ENCODE results near the gene TBC1D10B.

TBC1D10B gene

GRCh38 chr16:30370456-30371247, at the start of gene TBC1D10B:
Gene TBC1D10B (minus strand): TSS chr16:30370494. CDS start chr16:30370183, 311 bp downstream.
- peak; percentile 100 for DNase-seq

GRCh38 chr16:30418350-30419181, 48.3 kb upstream of the TBC1D10B start:
- no peak for DNase-seq

GRCh38 chr16:30417529-30418349, 47.4 kb upstream of the TBC1D10B start:
- peak; percentile 96 for DNase-seq

- DNase-seq, result no peak
Observed at GRCh38 chr16:30416624-30417528, 46.6 kb upstream of the TBC1D10B start.

GRCh38 chr16:30416047-30416603, 45.8 kb upstream of the TBC1D10B start:
- DNase-seq, result no peak

- DNase-seq, result no peak
Observed at GRCh38 chr16:30414159-30414558, 43.9 kb upstream of the TBC1D10B start.

- DNase-seq, result no peak
Observed at GRCh38 chr16:30413112-30413806, 43.0 kb upstream of the TBC1D10B start.

- DNase-seq, result peak; percentile 67
Observed at GRCh38 chr16:30409125-30410060, 39.1 kb upstream of the TBC1D10B start.

GRCh38 chr16:30407804-30408534, 37.7 kb upstream of the TBC1D10B start:
- no peak for DNase-seq

- DNase-seq, result peak; percentile 79
Observed at GRCh38 chr16:30407102-30407803, 37.0 kb upstream of the TBC1D10B start, which contains the start of gene ZNF771. Gene ZNF771 (plus strand): TSS chr16:30407606. CDS start chr16:30408054, 448 bp downstream.

GRCh38 chr16:30406795-30407101, 36.5 kb upstream of the TBC1D10B start:
- no peak for DNase-seq

- DNase-seq, result peak; percentile 51
Observed at GRCh38 chr16:30401768-30402425, 31.6 kb upstream of the TBC1D10B start.

GRCh38 chr16:30399435-30400186, 29.3 kb upstream of the TBC1D10B start:
- no peak for DNase-seq

- DNase-seq, result no peak
Observed at GRCh38 chr16:30398661-30399434, 28.6 kb upstream of the TBC1D10B start.

GRCh38 chr16:30397776-30398660, 27.7 kb upstream of the TBC1D10B start:
- no peak for DNase-seq

All from NCI-H774 (cell line).